ENCODE data around the gene OOSP1. TPM values are rescaled to one million over a fixed set of nuclear protein-coding genes. Genes with fewer than 3 reads are reported as not detected.

The OOSP1 gene
- total and polyA plus RNA-seq, 2 of the 8 experiments (the other 6 are each of a cell fraction or from before 2014, with no cell fraction given), result not detected

DNA sequence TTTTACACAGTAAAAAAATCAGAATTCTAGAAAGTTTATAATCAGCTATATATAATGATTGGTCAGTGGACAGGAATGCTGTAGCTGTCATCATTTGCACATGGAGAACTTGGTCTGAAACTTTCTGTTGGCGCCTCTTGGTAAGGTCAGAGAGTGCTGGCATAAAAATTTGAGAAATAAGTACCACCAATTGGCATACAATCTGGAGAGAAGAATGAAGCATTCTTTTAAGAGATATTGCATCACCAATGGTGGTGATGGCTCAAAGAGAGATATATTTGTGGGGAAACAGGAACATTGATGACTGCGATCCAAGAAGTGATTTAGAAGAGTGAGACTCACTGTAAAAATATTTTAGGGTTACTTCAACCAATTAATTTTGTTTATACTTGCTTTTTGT, 19.8 kb upstream of the OOSP1 start:
- H3K4ac ChIP-seq (replicated peaks; ENCODE audit: insufficient read length, low read depth, low read length), result no peak overlapping the region
- DNase-seq (ENCODE audit: low read depth in 1 of 2, low spot score in 2 of 2), result no peak
- no peaks in the 10 kb centered on the region for H3K23me2 ChIP-seq (ENCODE audit: low read depth, low read length)
- H3K56ac ChIP-seq (replicated peaks; ENCODE audit: insufficient read length, low read depth, low read length), result no peak overlapping the region
- no peak overlapping the region for H3K4me3 ChIP-seq (ENCODE audit: extremely low read depth in 1 of 4, insufficient read depth in 2 of 4, low read depth in 3 of 4, low read length in 4 of 4)
- no peaks in the 10 kb centered on the region for H4K20me1 ChIP-seq (replicated peaks in 1 of 2; ENCODE audit: control insufficient read depth in 1 of 2, insufficient read depth in 2 of 2, low read length in 2 of 2)
- CTCF ChIA-PET (ENCODE audit: partially characterized antibody), result interaction anchor here (0.7 to 3.4 kb wide), 34 partner anchors 9 to 718 kb away, joined by 3 to 29 read pairs (median 5); partner anchors contain the start of genes MRPL16, OOSP1 and STX3
- no peak overlapping the region for H2AK5ac ChIP-seq (ENCODE audit: low read depth, low read length)
- H3K9ac ChIP-seq (replicated peaks in 1 of 4; ENCODE audit: extremely low read depth in 1 of 4, low read depth in 3 of 4, low read length in 3 of 4), result no peak overlapping the region
- H2BK20ac ChIP-seq (ENCODE audit: low read length), result no peak overlapping the region
- H3K36me3 ChIP-seq (ENCODE audit: control insufficient read depth in 2 of 4, insufficient read depth in 4 of 4, low read length in 3 of 4), result no peaks in the 10 kb centered on the region
- FAIRE-seq, result no peak
- no peak overlapping the region for H3K23ac ChIP-seq (ENCODE audit: insufficient read length)
- no peak overlapping the region for H2BK15ac ChIP-seq (ENCODE audit: low read length)
- H3K79me2 ChIP-seq (ENCODE audit: control insufficient read depth in 1 of 2, insufficient read depth in 2 of 2, low read length in 2 of 2), result no peaks in the 10 kb centered on the region
- peaks cover 14 to 22% of the 10 kb centered on the region in 2 experiments for H3K9me3 ChIP-seq (ENCODE audit: insufficient read depth in 2 of 2, low read depth in 1 of 2, low read length in 1 of 2)
- no peak overlapping the region for H3K14ac ChIP-seq (ENCODE audit: insufficient read length)
- POLR2A ChIA-PET (ENCODE audit: partially characterized antibody), result interaction anchor here (0.8 to 1.4 kb wide), 2 partner anchors 108 to 164 kb away, joined by 3 read pairs; partner anchors contain the start of genes MRPL16 and STX3
- no peaks in the 10 kb centered on the region for H3K27me3 ChIP-seq (replicated peaks in 1 of 4; ENCODE audit: control insufficient read depth in 3 of 4, extremely low read depth in 1 of 4, insufficient read depth in 3 of 4, low read length in 3 of 4)
- H2BK12ac ChIP-seq (ENCODE audit: low read depth, low read length), result no peak overlapping the region
- no peak overlapping the region for H2AFZ ChIP-seq (ENCODE audit: low read length)
- WGBS, 2 experiments (ENCODE audit: extremely low coverage in 1 of 2, insufficient coverage in 1 of 2, insufficient read length in 1 of 2, insufficient replicate concordance in 2 of 2, low coverage in 1 of 2, low lambda C conversion rate in 2 of 2, missing lambda C conversion rate in 1 of 2), result 93% methylated on average over 2 of the region's 2 CpGs; no CpG with 5 or more reads in 1 of the 2 experiments
- no peaks in the 10 kb centered on the region for H3K4me1 ChIP-seq (replicated peaks in 1 of 4; ENCODE audit: control insufficient read depth in 3 of 4, insufficient read depth in 4 of 4, low read length in 3 of 4)
- H3K4me2 ChIP-seq (ENCODE audit: insufficient read depth in 1 of 2, low read depth in 2 of 2, low read length in 2 of 2), result no peak overlapping the region
- no peak overlapping the region for H2BK5ac ChIP-seq (ENCODE audit: low read depth, low read length)
- H3K79me1 ChIP-seq (ENCODE audit: low read depth, low read length), result no peaks in the 10 kb centered on the region
- no peak overlapping the region for H4K5ac ChIP-seq (ENCODE audit: insufficient read length, low read depth, low read length)
- no peak overlapping the region for H2BK120ac ChIP-seq (replicated peaks; ENCODE audit: low read depth, low read length)
- no peak overlapping the region for H3K27ac ChIP-seq (ENCODE audit: low read depth, low read length)
- H4K91ac ChIP-seq (replicated peaks; ENCODE audit: insufficient read length, low read length), result no peak overlapping the region
- no peak overlapping the region for H3K18ac ChIP-seq (ENCODE audit: extremely low read depth, low read length)
- no peak overlapping the region for H4K8ac ChIP-seq (ENCODE audit: extremely low read depth, insufficient read depth, low read length)
- TF ChIP-seq SIRT6 (IDR thresholded peaks at IDR 0.05; ENCODE audit: low read length) (no peak), HDAC2 (IDR thresholded peaks at IDR 0.05; ENCODE audit: borderline replicate concordance in 1 of 2, low read depth in 2 of 2, low read length in 2 of 2) (no peak), SP1 (IDR thresholded peaks at IDR 0.05; ENCODE audit: low read depth, low read length) (no peak), HDAC6 (IDR thresholded peaks at IDR 0.05; ENCODE audit: low read depth, low read length) (no peak), TCF12 (IDR thresholded peaks at IDR 0.05; ENCODE audit: low read depth, low read length) (no peak), JUND (IDR thresholded peaks at IDR 0.05; ENCODE audit: low read length) (no peak), MAFK (IDR thresholded peaks at IDR 0.05; ENCODE audit: low read depth, low read length) (no peak)
- TF ChIP-seq, protein P1, sequence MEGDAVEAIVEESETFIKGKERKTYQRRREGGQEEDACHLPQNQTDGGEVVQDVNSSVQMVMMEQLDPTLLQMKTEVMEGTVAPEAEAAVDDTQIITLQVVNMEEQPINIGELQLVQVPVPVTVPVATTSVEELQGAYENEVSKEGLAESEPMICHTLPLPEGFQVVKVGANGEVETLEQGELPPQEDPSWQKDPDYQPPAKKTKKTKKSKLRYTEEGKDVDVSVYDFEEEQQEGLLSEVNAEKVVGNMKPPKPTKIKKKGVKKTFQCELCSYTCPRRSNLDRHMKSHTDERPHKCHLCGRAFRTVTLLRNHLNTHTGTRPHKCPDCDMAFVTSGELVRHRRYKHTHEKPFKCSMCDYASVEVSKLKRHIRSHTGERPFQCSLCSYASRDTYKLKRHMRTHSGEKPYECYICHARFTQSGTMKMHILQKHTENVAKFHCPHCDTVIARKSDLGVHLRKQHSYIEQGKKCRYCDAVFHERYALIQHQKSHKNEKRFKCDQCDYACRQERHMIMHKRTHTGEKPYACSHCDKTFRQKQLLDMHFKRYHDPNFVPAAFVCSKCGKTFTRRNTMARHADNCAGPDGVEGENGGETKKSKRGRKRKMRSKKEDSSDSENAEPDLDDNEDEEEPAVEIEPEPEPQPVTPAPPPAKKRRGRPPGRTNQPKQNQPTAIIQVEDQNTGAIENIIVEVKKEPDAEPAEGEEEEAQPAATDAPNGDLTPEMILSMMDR (IDR thresholded peaks at IDR 0.05; ENCODE audit: control extremely low read depth in 1 of 3, insufficient read depth in 1 of 3, low read depth in 1 of 3, low read length in 3 of 3), result no peak
- TF ChIP-seq, protein P2, sequence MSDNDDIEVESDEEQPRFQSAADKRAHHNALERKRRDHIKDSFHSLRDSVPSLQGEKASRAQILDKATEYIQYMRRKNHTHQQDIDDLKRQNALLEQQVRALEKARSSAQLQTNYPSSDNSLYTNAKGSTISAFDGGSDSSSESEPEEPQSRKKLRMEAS (IDR thresholded peaks at IDR 0.05), result no peak
- TF ChIP-seq, protein P3, sequence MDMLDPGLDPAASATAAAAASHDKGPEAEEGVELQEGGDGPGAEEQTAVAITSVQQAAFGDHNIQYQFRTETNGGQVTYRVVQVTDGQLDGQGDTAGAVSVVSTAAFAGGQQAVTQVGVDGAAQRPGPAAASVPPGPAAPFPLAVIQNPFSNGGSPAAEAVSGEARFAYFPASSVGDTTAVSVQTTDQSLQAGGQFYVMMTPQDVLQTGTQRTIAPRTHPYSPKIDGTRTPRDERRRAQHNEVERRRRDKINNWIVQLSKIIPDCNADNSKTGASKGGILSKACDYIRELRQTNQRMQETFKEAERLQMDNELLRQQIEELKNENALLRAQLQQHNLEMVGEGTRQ (IDR thresholded peaks at IDR 0.05; ENCODE audit: low read length), result no peak

Data from H1 (cell line).